Fibroblast of lung (primary cell): ENCODE data around the gene ATP11C. TPM values are rescaled to one million over a fixed set of nuclear protein-coding genes. Genes with fewer than 3 reads are reported as not detected.
A peak's percentile ranks its signal among the peaks of the same experiment; 100 is the strongest.

Experiments used
- DNase-seq, 2 donors: peaks; one replicate each; pipeline versions ENCODE4 v3.0.0 to v3.0.0-alpha.2; 2010; ENCODE audit warnings: low read depth in 2 of 2
- H2AFZ ChIP-seq: 2 replicates; pipeline ENCODE4 v1.5.1; 2012; ENCODE audit warnings: low read length, control low read depth, inconsistent platforms
- H3K27ac ChIP-seq: 2 replicates; pipeline ENCODE4 v1.5.1; 2011; ENCODE audit warnings: low read length, control low read depth; ENCODE audit not compliant: insufficient read depth
- H3K27me3 ChIP-seq: 2 replicates; pipeline ENCODE4 v1.5.1; 2011; ENCODE audit warnings: mild to moderate bottlenecking, low read length; ENCODE audit not compliant: control insufficient read depth, insufficient read depth
- H3K36me3 ChIP-seq: 2 replicates; pipeline ENCODE4 v1.5.1; 2011; ENCODE audit warnings: low read length; ENCODE audit not compliant: control insufficient read depth, insufficient read depth
- H3K4me1 ChIP-seq: 2 replicates; pipeline ENCODE4 v1.5.1; 2011; ENCODE audit warnings: low read length; ENCODE audit not compliant: control insufficient read depth, insufficient read depth; ENCODE audit errors: extremely low read depth
- H3K4me2 ChIP-seq: 2 replicates; pipeline ENCODE4 v1.5.1; 2011; ENCODE audit warnings: low read length, control low read depth; ENCODE audit not compliant: insufficient read depth; ENCODE audit errors: extremely low read depth
- H3K4me3 ChIP-seq, 4 experiments: fragments of 200-600 bp in 1 of 4; sonication (generic) in 1 of 4; replicated peaks in 1 of 4; 2 replicates each; pipeline ENCODE4 v1.5.1; 2011 to 2016; ENCODE audit warnings: low read length in 4 of 4, low read depth in 3 of 4, mild to moderate bottlenecking in 3 of 4, control low read depth in 2 of 4, inconsistent platforms in 1 of 4, mixed read lengths in 1 of 4; ENCODE audit not compliant: insufficient read depth in 1 of 4; ENCODE audit errors: control extremely low read depth in 1 of 4
- H3K79me2 ChIP-seq: 2 replicates; pipeline ENCODE4 v1.5.1; 2012; ENCODE audit warnings: mild to moderate bottlenecking, low read length, inconsistent platforms; ENCODE audit not compliant: control insufficient read depth, insufficient read depth
- H3K9ac ChIP-seq: 2 replicates; pipeline ENCODE4 v1.5.1; 2011; ENCODE audit warnings: mild to moderate bottlenecking, low read length, control low read depth; ENCODE audit not compliant: insufficient read depth
- H3K9me3 ChIP-seq: 2 replicates; pipeline ENCODE4 v1.5.1; 2012; ENCODE audit warnings: low read depth, low read length; ENCODE audit not compliant: control insufficient read depth, insufficient read depth
- H4K20me1 ChIP-seq: 2 replicates; pipeline ENCODE4 v1.5.1; 2011; ENCODE audit warnings: low read length; ENCODE audit not compliant: control insufficient read depth, insufficient read depth; ENCODE audit errors: extremely low read depth
- EZH2 ChIP-seq: IDR thresholded peaks from 2 replicates; pipeline ENCODE4 v1.5.1; 2012; ENCODE audit warnings: low read length, control low read depth, mild to moderate bottlenecking; ENCODE audit errors: missing control alignments
- polyA plus RNA-seq, 2 donors: library from polyadenylated mRNA; depleted of rRNA in 1 of 2; stranded (reverse) in 1 of 2; unstranded in 1 of 2; fragments of >200 nt; gene quantifications; 2 replicates each; pipeline ENCODE4 v1.2.1, GENCODE V29; 2011 to 2012; ENCODE audit warnings: missing spikeins in 1 of 2
- total RNA-seq: library from RNA; depleted of rRNA; stranded (reverse); fragments of >200 nt; gene quantifications from 2 replicates; pipeline ENCODE4 v1.2.1, GENCODE V29; 2014
- TF ChIP-seq, protein P1 (sequence below), 2 donors: IDR thresholded peaks in 1 of 2; conservative IDR thresholded peaks in 1 of 2; 1 replicate in 1 of 2; 2 replicates in 1 of 2; pipeline ENCODE4 v1.5.1; 2011 to 2012; ENCODE audit warnings: low read length in 2 of 2, control low read depth in 1 of 2, inconsistent platforms in 1 of 2, low read depth in 1 of 2, mild to moderate bottlenecking in 1 of 2

Gene ATP11C
- total and polyA plus RNA-seq, 2 donors (not counting 1 experiment from before 2014, with no cell fraction given), result 47.7 to 68.0 TPM

GRCh38 chrX:139751053-139751452 is 181.8 kb downstream of the ATP11C start:
- Histone ChIP-seq H3K4me3 (no peak overlapping the region), H4K20me1 (no peaks in the 10 kb centered on the region), H3K27ac (no peak overlapping the region), H2AFZ (no peak overlapping the region), H3K36me3 (no peaks in the 10 kb centered on the region), H3K27me3 (no peaks in the 10 kb centered on the region), H3K9ac (no peak overlapping the region), H3K9me3 (no peaks in the 10 kb centered on the region), H3K4me2 (no peak overlapping the region), H3K79me2 (no peaks in the 10 kb centered on the region), H3K4me1 (no peaks in the 10 kb centered on the region)
- no peak for TF ChIP-seq EZH2
- TF ChIP-seq, protein P1, sequence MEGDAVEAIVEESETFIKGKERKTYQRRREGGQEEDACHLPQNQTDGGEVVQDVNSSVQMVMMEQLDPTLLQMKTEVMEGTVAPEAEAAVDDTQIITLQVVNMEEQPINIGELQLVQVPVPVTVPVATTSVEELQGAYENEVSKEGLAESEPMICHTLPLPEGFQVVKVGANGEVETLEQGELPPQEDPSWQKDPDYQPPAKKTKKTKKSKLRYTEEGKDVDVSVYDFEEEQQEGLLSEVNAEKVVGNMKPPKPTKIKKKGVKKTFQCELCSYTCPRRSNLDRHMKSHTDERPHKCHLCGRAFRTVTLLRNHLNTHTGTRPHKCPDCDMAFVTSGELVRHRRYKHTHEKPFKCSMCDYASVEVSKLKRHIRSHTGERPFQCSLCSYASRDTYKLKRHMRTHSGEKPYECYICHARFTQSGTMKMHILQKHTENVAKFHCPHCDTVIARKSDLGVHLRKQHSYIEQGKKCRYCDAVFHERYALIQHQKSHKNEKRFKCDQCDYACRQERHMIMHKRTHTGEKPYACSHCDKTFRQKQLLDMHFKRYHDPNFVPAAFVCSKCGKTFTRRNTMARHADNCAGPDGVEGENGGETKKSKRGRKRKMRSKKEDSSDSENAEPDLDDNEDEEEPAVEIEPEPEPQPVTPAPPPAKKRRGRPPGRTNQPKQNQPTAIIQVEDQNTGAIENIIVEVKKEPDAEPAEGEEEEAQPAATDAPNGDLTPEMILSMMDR (conservative IDR thresholded peaks at IDR 0.05 in 1 of 2, IDR thresholded peaks at IDR 0.05 in 1 of 2; ENCODE audit: low read depth in 1 of 2, low read length in 2 of 2), result no peak
- DNase-seq, result no peak

GRCh38 chrX:139750390-139750789 is 182.5 kb downstream of the ATP11C start:
- Histone ChIP-seq H3K4me2 (no peak overlapping the region), H3K4me1 (no peaks in the 10 kb centered on the region), H2AFZ (no peak overlapping the region), H3K27ac (no peak overlapping the region), H3K27me3 (no peaks in the 10 kb centered on the region), H3K36me3 (no peaks in the 10 kb centered on the region), H3K9me3 (no peaks in the 10 kb centered on the region), H4K20me1 (no peaks in the 10 kb centered on the region), H3K79me2 (no peaks in the 10 kb centered on the region), H3K9ac (no peak overlapping the region), H3K4me3 (no peak overlapping the region)
- TF ChIP-seq, protein P1 (conservative IDR thresholded peaks at IDR 0.05 in 1 of 2, IDR thresholded peaks at IDR 0.05 in 1 of 2; ENCODE audit: low read depth in 1 of 2, low read length in 2 of 2), result no peak
- TF ChIP-seq EZH2, result no peak
- DNase-seq, result peak in 1 of 2 donors; percentile 10

- no peak overlapping the region for H3K4me3 ChIP-seq
- no peak overlapping the region for H3K27ac ChIP-seq
- no peak overlapping the region for H3K4me2 ChIP-seq
- no peaks in the 10 kb centered on the region for H3K36me3 ChIP-seq
- H3K9me3 ChIP-seq, result no peaks in the 10 kb centered on the region
- H3K27me3 ChIP-seq, result no peaks in the 10 kb centered on the region
- H2AFZ ChIP-seq, result no peak overlapping the region
- DNase-seq, result peak; percentile 41 to 72
- no peak overlapping the region for H3K9ac ChIP-seq
- H3K4me1 ChIP-seq, result no peaks in the 10 kb centered on the region
- TF ChIP-seq EZH2, result no peak
- TF ChIP-seq, protein P1 (conservative IDR thresholded peaks at IDR 0.05 in 1 of 2, IDR thresholded peaks at IDR 0.05 in 1 of 2; ENCODE audit: low read depth in 1 of 2, low read length in 2 of 2), result no peak
- no peaks in the 10 kb centered on the region for H4K20me1 ChIP-seq
- no peaks in the 10 kb centered on the region for H3K79me2 ChIP-seq
Measured at GRCh38 chrX:139739138-139739537, 193.7 kb downstream of the ATP11C start.
